Uterus (tissue), 4 donors: ENCODE results near the gene ATP10A. TPM values are rescaled to one million over a fixed set of nuclear protein-coding genes. Genes with fewer than 3 reads are reported as not detected.

Experiments
- DNase-seq, 2 donors: peaks; one replicate each; pipeline ENCODE4 v3.0.0-alpha.2; 2019 to 2020
- H3K27ac ChIP-seq, 2 donors: fragments of 200-600 bp; sonication (generic); 1 replicate in 1 of 2; 2 replicates in 1 of 2; pipeline ENCODE4 v1.5.1; 2016 to 2018
- H3K27me3 ChIP-seq, 2 donors: fragments of 200-600 bp; sonication (generic); one replicate each; pipeline ENCODE4 v1.5.1; 2018 to 2019; ENCODE audit warnings: control low read depth in 1 of 2
- H3K36me3 ChIP-seq, 2 donors: fragments of 200-600 bp; sonication (generic); one replicate each; pipeline ENCODE4 v1.5.1; 2019; ENCODE audit warnings: control low read depth in 1 of 2
- H3K4me1 ChIP-seq, 2 donors: fragments of 200-600 bp; sonication (generic); one replicate each; pipeline ENCODE4 v1.5.1; 2018 to 2019; ENCODE audit warnings: control low read depth in 1 of 2
- H3K4me3 ChIP-seq, 2 donors: fragments of 200-600 bp; sonication (generic); 1 replicate in 1 of 2; 2 replicates in 1 of 2; pipeline ENCODE4 v1.5.1; 2018 to 2019; ENCODE audit warnings: mild to moderate bottlenecking in 1 of 2
- H3K9me3 ChIP-seq, 2 donors: fragments of 200-600 bp; sonication (generic); one replicate each; pipeline ENCODE4 v1.5.1; 2019; ENCODE audit warnings: control low read depth in 1 of 2
- CTCF ChIP-seq, 4 experiments: fragments of 200-600 bp in 2 of 4; fragments of 450-650 bp in 2 of 4; sonication (generic) in 2 of 4; IDR thresholded peaks; one replicate each; pipeline ENCODE4 v1.5.1; 2016 to 2019; ENCODE audit warnings: antibody characterized with exemption in 4 of 4, mild to moderate bottlenecking in 2 of 4, moderate library complexity in 1 of 4
- POLR2A ChIP-seq, 2 donors: fragments of 450-650 bp; IDR thresholded peaks; one replicate each; pipeline ENCODE4 v1.6.1; 2016; ENCODE audit warnings: antibody characterized with exemption in 2 of 2, mild to moderate bottlenecking in 1 of 2, moderate library complexity in 1 of 2
- intact Hi-C: fragments of 100-400 bp; cut with DNase I; formaldehyde crosslinking; loops from one replicate; pipeline ENCODE4 v1.15.1; 2023; ENCODE audit warnings: low total_unique reads
- total RNA-seq, 4 donors: library from RNA; depleted of rRNA in 3 of 4; stranded (reverse); fragments of >200 nt in 3 of 4; gene quantifications; one replicate each; pipeline versions ENCODE4 v1.1.0 to v1.2.4, GENCODE V29; 2014 to 2023
- donor health status: DM: yes; HTN: yes; CAD: no.

Gene ATP10A
- total RNA-seq, 4 donors from 2014 or later, result 0.29 to 3.8 (median 2.5) TPM

- Histone ChIP-seq H3K36me3 (no peaks in the 10 kb centered on the region), H3K27ac (no peak overlapping the region), H3K4me3 (no peak overlapping the region), H3K27me3 (no peaks in the 10 kb centered on the region), H3K9me3 (no peaks in the 10 kb centered on the region), H3K4me1 (peaks cover 8 to 10% of the 10 kb centered on the region in 2 donors)
- intact Hi-C loops, result loop anchor here (10.0 kb wide), 1 partner anchor 56 kb away; no protein-coding TSS in a partner anchor
- TF ChIP-seq POLR2A (IDR thresholded peaks at IDR 0.05) (no peak), CTCF (IDR thresholded peaks at IDR 0.05) (no peak)
- no peak for DNase-seq
Measured at GRCh38 chr15:25678500-25678855, 184.6 kb downstream of the ATP10A start.

- H3K4me3 ChIP-seq, result no peak overlapping the region
- no peaks in the 10 kb centered on the region for H3K36me3 ChIP-seq
- H3K4me1 ChIP-seq, result peaks cover 7 to 8% of the 10 kb centered on the region in 2 donors
- no peaks in the 10 kb centered on the region for H3K9me3 ChIP-seq
- no peak for TF ChIP-seq POLR2A (IDR thresholded peaks at IDR 0.05)
- TF ChIP-seq CTCF (IDR thresholded peaks at IDR 0.05), result no peak
- no peaks in the 10 kb centered on the region for H3K27me3 ChIP-seq
- intact Hi-C loops, result loop anchor here (10.0 kb wide), 1 partner anchor 57 kb away; no protein-coding TSS in a partner anchor
- no peak for DNase-seq
- H3K27ac ChIP-seq, result no peak overlapping the region
Measured at GRCh38 chr15:25677719-25678499, 185.2 kb downstream of the ATP10A start.

GRCh38 chr15:25676070-25676469 lies 187.1 kb downstream of the ATP10A start:
- H3K9me3 ChIP-seq, result no peaks in the 10 kb centered on the region
- H3K4me1 ChIP-seq, result no peaks in the 10 kb centered on the region
- DNase-seq, result no peak
- no peak overlapping the region for H3K27ac ChIP-seq
- no peaks in the 10 kb centered on the region for H3K36me3 ChIP-seq
- H3K4me3 ChIP-seq, result no peak overlapping the region
- TF ChIP-seq CTCF (IDR thresholded peaks at IDR 0.05) (no peak), POLR2A (IDR thresholded peaks at IDR 0.05) (no peak)
- H3K27me3 ChIP-seq, result no peaks in the 10 kb centered on the region
- intact Hi-C loops, result loop anchor here (10.0 kb wide), 1 partner anchor 59 kb away; no protein-coding TSS in a partner anchor

GRCh38 chr15:25675396-25675795 lies 187.7 kb downstream of the ATP10A start:
- intact Hi-C loops, result loop anchor here (10.0 kb wide), 1 partner anchor 59 kb away; no protein-coding TSS in a partner anchor
- Histone ChIP-seq H3K27ac (peak overlapping the region; percentile 20 to 43), H3K36me3 (no peaks in the 10 kb centered on the region), H3K4me3 (no peak overlapping the region), H3K4me1 (no peaks in the 10 kb centered on the region), H3K9me3 (no peaks in the 10 kb centered on the region), H3K27me3 (no peaks in the 10 kb centered on the region)
- no peak for DNase-seq
- no peak for TF ChIP-seq CTCF (IDR thresholded peaks at IDR 0.05)

DNA sequence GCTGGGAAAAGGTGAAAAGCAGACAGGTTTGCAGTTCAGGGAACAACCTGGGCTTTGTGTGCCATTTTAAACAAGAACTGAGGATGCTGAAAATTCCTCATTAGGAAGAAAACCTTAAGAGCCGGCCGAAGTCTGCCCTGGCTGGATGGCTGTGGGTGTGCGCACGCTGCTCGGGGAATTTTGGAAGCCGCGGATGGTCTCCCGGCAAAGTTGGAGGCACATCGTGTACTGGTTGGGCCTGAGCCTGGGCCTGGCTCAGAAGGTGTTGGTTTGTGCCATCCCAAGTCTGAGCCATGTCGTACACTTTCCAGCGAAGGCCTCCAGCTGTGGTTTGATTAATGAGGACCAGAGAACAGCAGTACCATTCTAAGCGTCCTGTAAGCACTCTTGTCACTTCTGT lies 188.2 kb downstream of the ATP10A start:
- no peak for TF ChIP-seq POLR2A (IDR thresholded peaks at IDR 0.05)
- intact Hi-C loops, result loop anchor here (10.0 kb wide), 1 partner anchor 60 kb away; no protein-coding TSS in a partner anchor
- DNase-seq, result peak; percentile 35 to 78

More for the DNA sequence above, 188.2 kb downstream of the ATP10A start:
- Histone ChIP-seq H3K27me3 (no peaks in the 10 kb centered on the region), H3K27ac (peak overlapping the region; percentile 20 to 43), H3K36me3 (no peaks in the 10 kb centered on the region), H3K9me3 (no peaks in the 10 kb centered on the region), H3K4me3 (no peak overlapping the region), H3K4me1 (no peaks in the 10 kb centered on the region)
